GM12878 (cell line): ENCODE data around the gene NINJ1. TPM values are rescaled to one million over a fixed set of nuclear protein-coding genes. Genes with fewer than 3 reads are reported as not detected.

Source experiments
- ASH2L ChIP-seq: fragments of 300-600, 200-600 bp; sonication (generic); IDR thresholded peaks from 2 replicates; pipeline ENCODE4 v1.6.1; 2017; ENCODE audit warnings: low read depth, mild to moderate bottlenecking, borderline replicate concordance
- ATF3 ChIP-seq: IDR thresholded peaks from 2 replicates; pipeline ENCODE4 v1.6.1; 2011; ENCODE audit warnings: low read depth, mild to moderate bottlenecking, low read length, moderate library complexity, borderline replicate concordance; ENCODE audit errors: extremely low read depth
- ATF7 ChIP-seq: fragments of 450-650 bp; IDR thresholded peaks from 2 replicates; pipeline ENCODE4 v1.6.1; 2016; ENCODE audit warnings: low read depth, mild to moderate bottlenecking
- BACH1 ChIP-seq: fragments of 450-650 bp; IDR thresholded peaks from 2 replicates; pipeline ENCODE4 v1.6.1; 2017; ENCODE audit warnings: mild to moderate bottlenecking, borderline replicate concordance
- CBFB ChIP-seq: IDR thresholded peaks from 2 replicates; pipeline ENCODE4 v1.6.1; 2016; ENCODE audit warnings: antibody characterized with exemption, low read depth
- CEBPZ ChIP-seq: fragments of 150-350 bp; IDR thresholded peaks from 2 replicates; pipeline ENCODE4 v1.6.1; 2016; ENCODE audit warnings: low read depth, low read length
- CHD4 ChIP-seq: fragments of 200-600 bp; sonication (generic); IDR thresholded peaks from 2 replicates; pipeline ENCODE4 v1.6.1; 2016; ENCODE audit warnings: mild to moderate bottlenecking
- DPF2 ChIP-seq: fragments of 450-650 bp; IDR thresholded peaks from 2 replicates; pipeline ENCODE4 v1.6.1; 2017; ENCODE audit warnings: mild to moderate bottlenecking
- ESRRA ChIP-seq: IDR thresholded peaks from 2 replicates; pipeline ENCODE4 v1.6.1; 2012; ENCODE audit warnings: mild to moderate bottlenecking, low read length, improper control_type of control experiment
- ETV6 ChIP-seq, 2 experiments: fragments of 450-650 bp in 1 of 2; IDR thresholded peaks in 1 of 2; conservative IDR thresholded peaks in 1 of 2; 2 replicates each; pipeline ENCODE4 v1.6.1; 2014; ENCODE audit warnings: antibody characterized with exemption in 1 of 2, borderline replicate concordance in 1 of 2, low read depth in 1 of 2, mild to moderate bottlenecking in 1 of 2, moderate library complexity in 1 of 2
- EZH2 ChIP-seq: IDR thresholded peaks from 2 replicates; pipeline ENCODE4 v1.6.1; 2012; ENCODE audit warnings: low read depth, mild to moderate bottlenecking, control low read depth, inconsistent platforms, low read length, borderline replicate concordance; ENCODE audit not compliant: control insufficient read depth
- HDGF ChIP-seq: fragments of 450-650 bp; IDR thresholded peaks from 2 replicates; pipeline ENCODE4 v1.6.1; 2016; ENCODE audit warnings: antibody characterized with exemption
- MEF2A ChIP-seq: IDR thresholded peaks from 2 replicates; pipeline ENCODE4 v1.6.1; 2011; ENCODE audit warnings: low read depth, mild to moderate bottlenecking, low read length, moderate library complexity; ENCODE audit not compliant: insufficient read depth
- MTA2 ChIP-seq: fragments of 450-650 bp; IDR thresholded peaks from 2 replicates; pipeline ENCODE4 v1.6.1; 2016; ENCODE audit warnings: low read depth, mild to moderate bottlenecking, moderate library complexity
- NFXL1 ChIP-seq: fragments of 450-650 bp; IDR thresholded peaks from 2 replicates; pipeline ENCODE4 v1.6.1; 2017; ENCODE audit warnings: antibody characterized with exemption, mild to moderate bottlenecking, borderline replicate concordance
- RB1 ChIP-seq: fragments of 450-650 bp; formaldehyde crosslinking; IDR thresholded peaks from 2 replicates; pipeline ENCODE4 v1.6.1; 2017; ENCODE audit warnings: mild to moderate bottlenecking, borderline replicate concordance
- RELA ChIP-seq: fragments of 450-650 bp; IDR thresholded peaks from 2 replicates; pipeline ENCODE4 v1.8.0; 2014; ENCODE audit warnings: borderline replicate concordance; ENCODE audit not compliant: partially characterized antibody
- SREBF1 ChIP-seq: IDR thresholded peaks from 2 replicates; pipeline ENCODE4 v1.6.1; 2012; ENCODE audit warnings: mild to moderate bottlenecking, low read length
- TARDBP ChIP-seq: IDR thresholded peaks from 2 replicates; pipeline ENCODE4 v1.6.1; 2016; ENCODE audit warnings: borderline replicate concordance
- USF1 ChIP-seq: IDR thresholded peaks from 2 replicates; pipeline ENCODE4 v1.6.1; 2011; ENCODE audit warnings: borderline replicate concordance, low read depth, mild to moderate bottlenecking, moderate library complexity, mixed read lengths, low read length; ENCODE audit not compliant: insufficient read depth; ENCODE audit errors: extremely low read length
- YY1 ChIP-seq: IDR thresholded peaks from 2 replicates; pipeline ENCODE4 v1.6.1; 2011; ENCODE audit warnings: low read depth, mild to moderate bottlenecking, low read length
- ZBTB4 ChIP-seq: fragments of 450-650 bp; formaldehyde crosslinking; IDR thresholded peaks from 2 replicates; pipeline ENCODE4 v1.4.0; 2022; ENCODE audit warnings: mild to moderate bottlenecking, moderate library complexity
- ZNF384 ChIP-seq: IDR thresholded peaks from 2 replicates; pipeline ENCODE4 v1.6.1; 2012; ENCODE audit warnings: low read depth, mild to moderate bottlenecking, low read length, improper control_type of control experiment, borderline replicate concordance
- ZZZ3 ChIP-seq: IDR thresholded peaks from 2 replicates; pipeline ENCODE4 v1.6.1; 2011; ENCODE audit warnings: low read depth; ENCODE audit not compliant: control insufficient read depth, insufficient read length
- polyA plus RNA-seq, 11 experiments: library from polyadenylated mRNA; depleted of rRNA in 4 of 11; unstranded in 6 of 11; stranded (reverse) in 5 of 11; fragments of >200 nt; fragmentation: Nextera tagmentation in 4 of 11; fragmentation: Illumina TruSeq in 1 of 11; extraction: Ambion mirVana in 4 of 11; extraction: Trizol in 1 of 11; gene quantifications; 1 replicate in 1 of 11; 2 replicates in 10 of 11; pipeline versions ENCODE4 v1.2.1 to v1.2.3, GENCODE V29; 2011 to 2016; ENCODE audit warnings: inconsistent platforms in 2 of 11, missing spikeins in 2 of 11, low read depth in 1 of 11
- total RNA-seq, 4 experiments: library from RNA; depleted of rRNA in 3 of 4; stranded (reverse); fragments of >200 nt in 3 of 4; fragmentation: Illumina TruSeq in 1 of 4; extraction: Trizol in 1 of 4; gene quantifications; 2 replicates each; pipeline versions ENCODE4 v1.2.1 to v1.2.3, GENCODE V29; 2013 to 2021

The NINJ1 gene
- total and polyA plus RNA-seq, 10 of the 15 experiments (the other 5 are each of a cell fraction or from before 2014, with no cell fraction given) = 0.64 to 33.5 (median 17.1) TPM

- TF ChIP-seq CBFB (no peak), ZBTB4 (CRISPR knock-in tag) (no peak), ASH2L (no peak), YY1 (peak; percentile 66; the same call in 1 of the 2 replicates), RB1 (0 out of 2 replicates have a peak, but pooled peaks have one; percentile 60), ZNF384 (no peak), BACH1 (peak; percentile 73; the same call in 1 of the 2 replicates), TARDBP (no peak), ETV6 (conservative IDR thresholded peaks at IDR 0.05 in 1 of 2, IDR thresholded peaks at IDR 0.05 in 1 of 2; ENCODE audit: borderline replicate concordance in 1 of 2, low read depth in 1 of 2) (no peak), MEF2A (no peak), HDGF (no peak), SREBF1 (no peak), ESRRA (no peak), EZH2 (no peak), CEBPZ (no peak), CHD4 (no peak), RELA (no peak), DPF2 (peak; percentile 86), NFXL1 (no peak), USF1 (no peak), MTA2 (no peak), ATF7 (no peak), ATF3 (no peak), ZZZ3 (no peak)
These were observed 37.8 kb downstream of the NINJ1 start, which contains the start of gene CARD19 (continued) for GRCh38 chr9:93096131-93096802.
